ENCODE results near the gene UBE2L3. TPM values are rescaled to one million over a fixed set of nuclear protein-coding genes. Genes with fewer than 3 reads are reported as not detected.
"Not testable (repeated sequence)": the region's sequence is repeated elsewhere in the genome, so short reads cannot be mapped to it uniquely, and the experiment has no call there.

UBE2L3 gene
- total RNA-seq, 1 donor from 2014 or later = 21.9 TPM

DNA sequence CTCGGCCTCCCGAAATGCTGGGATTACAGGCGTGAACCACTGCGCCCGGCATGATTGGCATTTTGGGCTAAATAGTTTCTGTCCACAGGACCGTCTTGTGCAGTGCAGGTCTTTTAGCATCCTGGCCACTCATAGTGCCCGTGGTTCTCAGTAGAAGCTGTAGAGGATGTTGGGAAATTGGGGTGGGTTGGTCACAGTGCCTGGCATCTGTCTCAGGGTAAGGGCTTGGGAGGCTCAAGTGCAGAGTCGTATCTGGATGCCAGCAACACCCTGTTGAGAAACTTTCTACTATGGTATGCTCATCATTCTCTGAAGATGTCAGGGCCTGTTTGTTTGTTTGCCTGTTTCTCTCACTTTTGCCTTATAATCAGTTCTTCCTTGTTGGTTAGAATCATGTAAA is 21.9 kb downstream of the UBE2L3 start:
- no peak overlapping the region for H3K27ac ChIP-seq (ENCODE audit: low read depth, low read length)
- no peak overlapping the region for H3K9ac ChIP-seq (ENCODE audit: low read depth in 1 of 3, low read length in 3 of 3)
- H3K27me3 ChIP-seq (ENCODE audit: control insufficient read depth in 3 of 3, insufficient read depth in 3 of 3, low read length in 3 of 3) = no peaks in the 10 kb centered on the region
- peaks cover 14 to 17% (median 15%) of the 10 kb centered on the region in 3 donors for H3K36me3 ChIP-seq (ENCODE audit: control insufficient read depth in 3 of 3, insufficient read depth in 3 of 3, low read length in 3 of 3)
- H3K4me1 ChIP-seq (ENCODE audit: control insufficient read depth in 3 of 3, insufficient read depth in 3 of 3, low read length in 3 of 3) = peaks cover 26 to 49% (median 42%) of the 10 kb centered on the region in 3 donors
- H3K4me3 ChIP-seq (ENCODE audit: low read length in 3 of 3) = no peak overlapping the region
- H3K9me3 ChIP-seq (ENCODE audit: control insufficient read depth in 3 of 3, low read length in 3 of 3) = no peaks in the 10 kb centered on the region

DNA sequence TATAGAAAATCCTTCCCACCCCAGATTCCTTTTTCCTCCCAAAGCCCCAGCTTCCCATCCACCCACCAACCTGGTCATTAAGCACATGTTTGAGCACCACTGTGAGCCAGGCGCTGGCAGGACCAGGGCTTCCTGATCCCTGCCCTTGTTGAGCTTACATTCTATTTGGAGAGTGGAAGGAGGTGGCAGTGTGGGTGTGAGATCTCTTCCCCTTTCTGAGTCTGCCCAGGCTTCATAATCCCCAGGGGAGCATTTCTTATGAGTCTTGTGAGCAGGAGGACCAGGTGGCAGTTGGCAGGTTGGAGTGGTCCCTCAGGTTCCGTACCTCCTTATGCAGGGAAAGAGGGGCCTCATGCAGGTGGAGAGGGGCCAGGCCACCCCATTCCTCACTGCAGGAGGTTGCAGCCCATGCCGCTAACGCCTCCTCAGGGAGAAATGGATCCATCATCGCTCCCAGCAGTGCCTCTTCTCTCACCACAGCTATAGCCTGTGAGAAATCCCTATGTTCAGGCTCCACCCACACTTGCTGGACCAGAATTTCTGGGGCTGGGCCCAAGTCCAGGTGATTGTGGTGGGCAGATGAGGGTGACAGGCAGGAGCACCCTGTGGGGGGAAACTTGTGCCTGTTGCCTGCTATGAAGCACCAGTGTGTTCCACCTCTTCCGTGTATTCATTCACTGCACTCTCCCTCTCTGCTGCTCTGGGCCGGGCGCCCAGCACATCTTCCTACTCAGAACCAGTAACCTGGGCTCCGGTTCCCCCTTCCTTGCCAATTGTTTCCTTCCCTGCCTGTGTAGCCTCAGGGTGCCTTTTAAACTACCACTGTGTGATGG is 23.5 kb downstream of the UBE2L3 start:
- Histone ChIP-seq H3K9me3 (ENCODE audit: control insufficient read depth in 3 of 3, low read length in 3 of 3) (no peaks in the 10 kb centered on the region), H3K9ac (ENCODE audit: low read depth in 1 of 3, low read length in 3 of 3) (peak overlapping the region in 1 of 3 donors; percentile 25), H3K4me1 (ENCODE audit: control insufficient read depth in 3 of 3, insufficient read depth in 3 of 3, low read length in 3 of 3) (peaks cover 29 to 55% (median 48%) of the 10 kb centered on the region in 3 donors), H3K36me3 (ENCODE audit: control insufficient read depth in 3 of 3, insufficient read depth in 3 of 3, low read length in 3 of 3) (peaks cover 18 to 26% (median 22%) of the 10 kb centered on the region in 3 donors), H3K27ac (ENCODE audit: low read depth, low read length) (no peak overlapping the region), H3K4me3 (ENCODE audit: low read length in 3 of 3) (no peak overlapping the region), H3K27me3 (ENCODE audit: control insufficient read depth in 3 of 3, insufficient read depth in 3 of 3, low read length in 3 of 3) (no peaks in the 10 kb centered on the region)

DNA sequence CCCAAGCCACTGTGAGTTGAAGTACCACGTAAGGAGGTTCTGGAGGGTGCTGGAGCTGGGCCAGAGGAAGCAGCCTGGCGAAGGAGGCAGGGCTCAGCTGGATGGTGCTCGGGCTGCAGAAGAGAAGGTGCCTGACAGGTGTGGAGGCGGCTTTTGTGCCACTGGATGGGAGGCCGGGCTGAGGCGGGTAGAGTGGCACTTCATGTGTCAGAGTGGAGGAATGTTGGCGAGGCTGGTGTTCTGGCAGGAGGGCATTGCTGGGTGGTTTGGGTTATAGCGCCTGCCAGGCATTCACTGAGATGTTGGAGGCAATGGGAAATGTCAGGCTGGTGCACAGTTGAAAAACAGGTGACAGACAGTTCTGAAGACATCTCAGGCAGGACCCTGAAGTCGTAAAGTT is 24.2 kb downstream of the UBE2L3 start:
- no peak overlapping the region for H3K4me3 ChIP-seq (ENCODE audit: low read length in 3 of 3)
- H3K4me1 ChIP-seq (ENCODE audit: control insufficient read depth in 3 of 3, insufficient read depth in 3 of 3, low read length in 3 of 3) = peaks cover 29 to 55% (median 48%) of the 10 kb centered on the region in 3 donors
- H3K36me3 ChIP-seq (ENCODE audit: control insufficient read depth in 3 of 3, insufficient read depth in 3 of 3, low read length in 3 of 3) = peaks cover 18 to 28% (median 22%) of the 10 kb centered on the region in 3 donors
- peak overlapping the region in 1 of 3 donors; percentile 25 for H3K9ac ChIP-seq (ENCODE audit: low read depth in 1 of 3, low read length in 3 of 3)
- H3K9me3 ChIP-seq (ENCODE audit: control insufficient read depth in 3 of 3, low read length in 3 of 3) = no peaks in the 10 kb centered on the region
- no peaks in the 10 kb centered on the region for H3K27me3 ChIP-seq (ENCODE audit: control insufficient read depth in 3 of 3, insufficient read depth in 3 of 3, low read length in 3 of 3)
- no peak overlapping the region for H3K27ac ChIP-seq (ENCODE audit: low read depth, low read length)

DNA sequence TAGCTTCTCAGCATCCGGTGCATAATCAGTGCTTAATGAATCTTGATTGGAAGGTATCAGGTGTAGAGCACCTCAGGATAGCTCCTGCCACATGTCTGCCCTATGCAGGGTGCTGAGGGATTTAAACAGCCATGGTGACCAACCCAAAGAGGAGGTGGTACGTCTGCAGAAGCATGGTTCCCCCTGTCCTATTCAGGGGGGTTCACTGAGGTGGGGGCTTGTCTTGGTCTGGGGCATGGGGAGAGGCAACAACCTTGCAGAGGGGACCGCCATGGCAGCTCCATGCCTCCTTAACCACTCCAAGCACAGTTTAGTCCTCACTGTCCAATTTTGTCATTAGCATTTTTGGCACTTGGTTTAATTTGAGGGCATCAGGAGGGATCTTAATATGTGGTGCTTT is 24.9 kb downstream of the UBE2L3 start:
- H3K9me3 ChIP-seq (ENCODE audit: control insufficient read depth in 3 of 3, low read length in 3 of 3) = no peaks in the 10 kb centered on the region
- peak overlapping the region in 1 of 3 donors; percentile 28 for H3K9ac ChIP-seq (ENCODE audit: low read depth in 1 of 3, low read length in 3 of 3)
- no peak overlapping the region for H3K27ac ChIP-seq (ENCODE audit: low read depth, low read length)
- H3K36me3 ChIP-seq (ENCODE audit: control insufficient read depth in 3 of 3, insufficient read depth in 3 of 3, low read length in 3 of 3) = peaks cover 18 to 28% (median 22%) of the 10 kb centered on the region in 3 donors
- peaks cover 29 to 54% (median 48%) of the 10 kb centered on the region in 3 donors for H3K4me1 ChIP-seq (ENCODE audit: control insufficient read depth in 3 of 3, insufficient read depth in 3 of 3, low read length in 3 of 3)
- H3K27me3 ChIP-seq (ENCODE audit: control insufficient read depth in 3 of 3, insufficient read depth in 3 of 3, low read length in 3 of 3) = no peaks in the 10 kb centered on the region
- no peak overlapping the region for H3K4me3 ChIP-seq (ENCODE audit: low read length in 3 of 3)

DNA sequence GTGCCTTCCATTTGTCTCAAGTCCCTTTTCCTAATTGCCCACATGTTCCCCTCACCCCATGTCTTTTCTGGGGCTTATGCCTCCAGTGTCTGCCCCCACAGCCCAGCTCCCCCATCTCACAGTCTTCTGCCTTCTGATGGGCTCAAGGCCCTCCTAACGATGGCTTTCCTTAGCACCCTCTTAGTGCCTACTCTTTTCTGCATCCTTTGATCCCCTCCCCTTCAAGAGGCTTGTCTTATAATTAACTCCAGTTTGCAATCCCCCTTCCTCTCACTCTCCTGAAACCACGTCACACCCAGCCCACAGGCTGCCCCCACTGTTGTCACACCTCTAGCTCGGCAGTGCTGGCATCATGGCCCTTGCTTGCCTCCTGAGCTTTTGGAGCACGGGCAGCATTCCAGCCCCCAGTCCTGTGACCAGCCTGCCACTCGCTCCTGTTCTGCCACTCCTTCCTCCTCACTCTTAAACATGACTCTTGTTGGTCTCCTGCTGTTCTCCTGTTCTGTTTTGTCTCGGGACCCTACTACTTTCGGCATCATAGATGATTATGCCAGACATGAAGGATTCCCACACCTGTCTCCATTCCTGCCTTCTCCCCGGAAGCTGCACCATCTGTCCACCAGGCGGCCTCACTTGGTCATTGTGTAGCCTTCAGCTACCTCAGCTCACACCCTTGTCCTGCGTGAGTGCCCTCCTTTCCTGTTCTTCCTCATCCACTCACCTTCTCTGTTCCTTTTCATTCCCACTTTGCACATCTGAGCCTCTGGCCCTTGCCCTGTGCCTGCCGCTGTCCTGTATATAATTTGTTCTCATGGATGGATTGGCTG is 26.1 kb downstream of the UBE2L3 start:
- H3K4me1 ChIP-seq (ENCODE audit: control insufficient read depth in 3 of 3, insufficient read depth in 3 of 3, low read length in 3 of 3) = peaks cover 29 to 48% (median 43%) of the 10 kb centered on the region in 3 donors
- no peak overlapping the region for H3K27ac ChIP-seq (ENCODE audit: low read depth, low read length)
- H3K27me3 ChIP-seq (ENCODE audit: control insufficient read depth in 3 of 3, insufficient read depth in 3 of 3, low read length in 3 of 3) = no peaks in the 10 kb centered on the region
- H3K4me3 ChIP-seq (ENCODE audit: low read length in 3 of 3) = no peak overlapping the region
- H3K9me3 ChIP-seq (ENCODE audit: control insufficient read depth in 3 of 3, low read length in 3 of 3) = no peaks in the 10 kb centered on the region
- H3K9ac ChIP-seq (ENCODE audit: low read depth in 1 of 3, low read length in 3 of 3) = no peak overlapping the region
- H3K36me3 ChIP-seq (ENCODE audit: control insufficient read depth in 3 of 3, insufficient read depth in 3 of 3, low read length in 3 of 3) = peaks cover 18 to 28% (median 22%) of the 10 kb centered on the region in 3 donors

DNA sequence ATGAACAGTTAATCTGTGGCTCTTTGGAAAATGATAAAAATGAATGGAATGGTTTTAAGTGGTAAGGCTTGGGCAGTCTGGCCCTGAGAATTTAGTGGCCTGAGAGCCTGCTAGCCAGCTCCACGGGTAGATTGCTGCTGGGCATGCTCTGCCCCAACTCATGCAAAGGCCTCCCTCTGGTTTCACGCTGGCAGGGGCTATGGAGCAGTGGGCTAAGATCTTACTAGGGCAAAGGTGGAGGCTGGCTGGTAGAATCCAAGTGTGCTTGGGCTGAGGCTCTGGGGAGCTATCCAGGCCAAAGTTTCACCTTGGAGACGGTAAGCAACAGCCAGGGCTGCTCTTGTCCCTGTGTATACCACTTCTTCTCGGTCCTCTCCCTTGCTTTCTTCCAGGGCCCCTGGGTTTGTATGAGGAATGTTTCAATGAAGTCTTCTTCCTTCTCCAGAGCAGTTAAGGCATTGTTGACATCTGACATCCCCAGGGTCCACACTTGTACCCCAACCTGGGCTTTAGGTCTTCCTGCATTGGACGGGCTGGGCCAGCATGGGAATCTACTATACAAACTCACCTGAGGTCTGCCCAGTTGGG is 27.4 kb downstream of the UBE2L3 start:
- H3K27ac ChIP-seq (ENCODE audit: low read depth, low read length) = no peak overlapping the region
- H3K36me3 ChIP-seq (ENCODE audit: control insufficient read depth in 3 of 3, insufficient read depth in 3 of 3, low read length in 3 of 3) = peaks cover 18 to 28% (median 22%) of the 10 kb centered on the region in 3 donors
- H3K4me3 ChIP-seq (ENCODE audit: low read length in 3 of 3) = no peak overlapping the region
- H3K4me1 ChIP-seq (ENCODE audit: control insufficient read depth in 3 of 3, insufficient read depth in 3 of 3, low read length in 3 of 3) = peaks cover 29 to 44% (median 39%) of the 10 kb centered on the region in 3 donors
- no peaks in the 10 kb centered on the region for H3K9me3 ChIP-seq (ENCODE audit: control insufficient read depth in 3 of 3, low read length in 3 of 3)
- no peak overlapping the region for H3K9ac ChIP-seq (ENCODE audit: low read depth in 1 of 3, low read length in 3 of 3)
- no peaks in the 10 kb centered on the region for H3K27me3 ChIP-seq (ENCODE audit: control insufficient read depth in 3 of 3, insufficient read depth in 3 of 3, low read length in 3 of 3)

DNA sequence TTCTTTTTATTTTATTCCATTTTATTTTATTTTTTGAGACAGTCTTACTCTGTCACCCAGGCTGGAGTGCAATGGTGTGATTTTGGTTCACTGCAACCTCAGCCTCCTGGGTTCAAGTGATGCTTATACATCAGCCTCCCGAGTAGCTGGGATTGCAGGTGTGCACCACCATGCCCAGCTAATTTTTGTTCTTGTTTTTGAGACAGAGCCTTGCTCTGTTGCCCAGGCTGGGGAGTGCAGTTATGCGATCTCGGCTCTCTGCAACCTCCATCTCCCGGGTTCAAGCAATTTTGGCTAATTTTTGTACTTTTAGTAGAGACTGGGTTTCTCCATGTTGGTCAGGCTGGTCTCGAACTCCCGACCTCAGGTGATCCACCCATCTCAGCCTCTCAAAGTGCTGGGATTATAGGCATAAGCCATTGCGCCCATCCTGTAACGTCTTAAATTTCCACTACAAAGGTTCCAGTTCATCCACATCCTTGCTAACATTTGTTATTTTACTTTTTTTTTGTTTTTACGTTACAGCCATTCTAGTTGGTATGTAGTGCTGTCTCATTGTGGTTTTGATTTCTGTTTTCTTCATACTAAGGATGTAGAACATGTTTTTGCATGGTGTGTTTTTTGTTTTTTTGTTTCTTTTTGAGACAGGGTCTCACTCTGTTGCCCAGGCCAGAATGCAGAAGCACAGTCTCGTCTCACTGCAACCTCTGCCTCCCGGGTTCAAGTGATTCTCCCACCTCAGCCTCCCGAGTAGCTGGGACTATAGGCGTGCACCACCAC is 29.0 kb downstream of the UBE2L3 start:
- not testable (repeated sequence) for H3K4me3 ChIP-seq (ENCODE audit: low read length in 3 of 3); H3K9ac ChIP-seq (ENCODE audit: low read depth in 1 of 3, low read length in 3 of 3); H3K9me3 ChIP-seq (ENCODE audit: control insufficient read depth in 3 of 3, low read length in 3 of 3); H3K27ac ChIP-seq (ENCODE audit: low read depth, low read length); H3K27me3 ChIP-seq (ENCODE audit: control insufficient read depth in 3 of 3, insufficient read depth in 3 of 3, low read length in 3 of 3)
- Histone ChIP-seq H3K4me1 (ENCODE audit: control insufficient read depth in 3 of 3, insufficient read depth in 3 of 3, low read length in 3 of 3) (peaks cover 18 to 33% (median 27%) of the 10 kb centered on the region in 3 donors), H3K36me3 (ENCODE audit: control insufficient read depth in 3 of 3, insufficient read depth in 3 of 3, low read length in 3 of 3) (peaks cover 18 to 28% (median 22%) of the 10 kb centered on the region in 3 donors)

DNA sequence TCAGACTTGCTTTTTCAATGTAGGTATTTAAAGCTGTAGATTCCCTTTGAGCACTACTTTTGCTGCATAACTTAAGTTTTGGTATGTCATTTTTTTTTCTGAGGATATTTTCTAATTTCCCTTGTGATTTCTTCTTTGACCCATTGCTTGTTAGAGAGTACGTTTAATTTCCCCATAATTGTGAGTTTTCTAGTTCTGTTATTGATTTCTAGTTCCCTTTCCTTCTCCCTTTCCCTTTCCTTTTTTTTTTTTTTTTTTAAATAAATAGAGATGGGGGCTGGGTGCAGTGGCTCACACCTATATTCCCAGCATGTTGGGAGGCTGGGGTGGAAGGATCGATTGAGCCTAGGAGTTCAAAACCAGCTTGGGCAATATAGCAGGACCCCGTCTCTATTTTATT is 30.8 kb downstream of the UBE2L3 start:
- no peak overlapping the region for H3K4me3 ChIP-seq (ENCODE audit: low read length in 3 of 3)
- H3K9me3 ChIP-seq (ENCODE audit: control insufficient read depth in 3 of 3, low read length in 3 of 3) = no peaks in the 10 kb centered on the region

More for the DNA sequence above, 30.8 kb downstream of the UBE2L3 start:
- no peak overlapping the region for H3K9ac ChIP-seq (ENCODE audit: low read depth in 1 of 3, low read length in 3 of 3)
- peaks cover 7 to 17% (median 15%) of the 10 kb centered on the region in 3 donors for H3K4me1 ChIP-seq (ENCODE audit: control insufficient read depth in 3 of 3, insufficient read depth in 3 of 3, low read length in 3 of 3)
- peaks cover 15 to 24% (median 17%) of the 10 kb centered on the region in 3 donors for H3K36me3 ChIP-seq (ENCODE audit: control insufficient read depth in 3 of 3, insufficient read depth in 3 of 3, low read length in 3 of 3)
- H3K27ac ChIP-seq (ENCODE audit: low read depth, low read length) = no peak overlapping the region
- H3K27me3 ChIP-seq (ENCODE audit: control insufficient read depth in 3 of 3, insufficient read depth in 3 of 3, low read length in 3 of 3) = no peaks in the 10 kb centered on the region
